Psoas muscle (tissue), 8 donors: ENCODE results near the gene NR2C2AP. TPM values are rescaled to one million over a fixed set of nuclear protein-coding genes. Genes with fewer than 3 reads are reported as not detected.

Experiments used
- ATAC-seq, 4 donors: fragments of 200-7000 bp; cut with Tn5 transposase; one replicate each; pipeline ENCODE4 v1.9.1; 2020; ENCODE audit warnings: moderate library complexity in 3 of 4, mild to moderate bottlenecking in 2 of 4
- DNase-seq, 2 donors: peaks; one replicate each; pipeline ENCODE4 v3.0.0-alpha.2; 2020
- H3K27ac ChIP-seq: fragments of 200-600 bp; one replicate; pipeline ENCODE4 v1.8.0; 2022
- H3K27me3 ChIP-seq, 3 donors: fragments of 200-600 bp in 1 of 3; one replicate each; pipeline versions ENCODE4 v1.6.1 to v1.8.0; 2013 to 2022; ENCODE audit warnings: low read length in 2 of 3, mild to moderate bottlenecking in 2 of 3, moderate library complexity in 1 of 3; ENCODE audit not compliant: insufficient read depth in 3 of 3
- H3K36me3 ChIP-seq, 2 donors: fragments of 200-600 bp in 1 of 2; one replicate each; pipeline versions ENCODE4 v1.6.1 to v1.8.0; 2013 to 2022; ENCODE audit warnings: low read depth in 1 of 2, mild to moderate bottlenecking in 1 of 2, moderate library complexity in 1 of 2; ENCODE audit not compliant: insufficient read depth in 1 of 2
- H3K4me1 ChIP-seq: fragments of 200-600 bp; one replicate; pipeline ENCODE4 v1.8.0; 2022
- H3K4me3 ChIP-seq: fragments of 200-600 bp; one replicate; pipeline ENCODE4 v1.8.0; 2022; ENCODE audit warnings: mild to moderate bottlenecking
- H3K9me3 ChIP-seq: fragments of 200-600 bp; one replicate; pipeline ENCODE4 v1.8.0; 2022
- WGBS, 3 donors: extraction: QIAGEN DNeasy Blood & Tissue Kit; methylation state at CpG; one replicate each; pipeline versions ENCODE4 v1.1.6 to v1.1.7; 2013; 5-methylcytosine and 5-hydroxymethylcytosine counted together
- intact Hi-C, 2 donors: fragments of 100-400 bp; cut with DNase I; formaldehyde crosslinking; loops; one replicate each; pipeline versions ENCODE4 v1.11.0 to v1.14.2; 2022
- polyA plus RNA-seq, 3 donors: library from polyadenylated mRNA; stranded (reverse); fragments of 200-250 nt; gene quantifications; one replicate each; pipeline ENCODE4 v1.2.3, GENCODE V29; 2013
- total RNA-seq, 4 donors: library from RNA; stranded (reverse); fragmentation: NEBNext Ultra II Directional in 2 of 4; extraction: Animal tissue kit (Norgen Biotek cat#: 25700) in 2 of 4; gene quantifications; one replicate each; pipeline versions ENCODE4 v1.2.1 to v1.2.4, GENCODE V29; 2021 to 2023
- TF ChIP-seq, protein P1 (sequence below): fragments of 200-600 bp; IDR thresholded peaks from one replicate; pipeline ENCODE4 v1.8.0; 2022; ENCODE audit warnings: antibody characterized with exemption
- donor health status: healthy with polysubstance abuse.
- donor health status: DM: no; HTN: no; CAD: no; lungs with moderate emphysema.
- donor health status: Bipolar disorder and iron deficiency.
- donor health status: healthy.
- donor health status: DM: yes; HTN: yes; CAD: no.
- donor health status: DM: no; HTN: no; CAD: no.
- donor health status: DM: no; HTN: no; CAD: no.
- donor health status: DM: yes; HTN: yes; CAD: no.

Gene NR2C2AP
- total and polyA plus RNA-seq, 7 donors: 7.5 to 44.4 (median 15.8) TPM

- no peak overlapping the region for H3K27ac ChIP-seq
Observed at GRCh38 chr19:19230999-19231398, 27.8 kb upstream of the NR2C2AP start.

GRCh38 chr19:19229701-19230100, 26.5 kb upstream of the NR2C2AP start:
- intact Hi-C loops: no loop called here
- H3K27me3 ChIP-seq: peaks cover 0 to 54% (median 21%) of the 10 kb centered on the region in 3 donors
- DNase-seq (no peak), ATAC-seq (no peak)
- no peaks in the 10 kb centered on the region for H3K36me3 ChIP-seq
- H3K27ac ChIP-seq: no peak overlapping the region
- no peak overlapping the region for H3K4me3 ChIP-seq
- 74 to 82% (median 80%) methylated on average over 3 of the region's 3 CpGs for WGBS, 3 donors
- H3K9me3 ChIP-seq: peaks cover 13% of the 10 kb centered on the region
- no peaks in the 10 kb centered on the region for H3K4me1 ChIP-seq
- TF ChIP-seq, protein P1, sequence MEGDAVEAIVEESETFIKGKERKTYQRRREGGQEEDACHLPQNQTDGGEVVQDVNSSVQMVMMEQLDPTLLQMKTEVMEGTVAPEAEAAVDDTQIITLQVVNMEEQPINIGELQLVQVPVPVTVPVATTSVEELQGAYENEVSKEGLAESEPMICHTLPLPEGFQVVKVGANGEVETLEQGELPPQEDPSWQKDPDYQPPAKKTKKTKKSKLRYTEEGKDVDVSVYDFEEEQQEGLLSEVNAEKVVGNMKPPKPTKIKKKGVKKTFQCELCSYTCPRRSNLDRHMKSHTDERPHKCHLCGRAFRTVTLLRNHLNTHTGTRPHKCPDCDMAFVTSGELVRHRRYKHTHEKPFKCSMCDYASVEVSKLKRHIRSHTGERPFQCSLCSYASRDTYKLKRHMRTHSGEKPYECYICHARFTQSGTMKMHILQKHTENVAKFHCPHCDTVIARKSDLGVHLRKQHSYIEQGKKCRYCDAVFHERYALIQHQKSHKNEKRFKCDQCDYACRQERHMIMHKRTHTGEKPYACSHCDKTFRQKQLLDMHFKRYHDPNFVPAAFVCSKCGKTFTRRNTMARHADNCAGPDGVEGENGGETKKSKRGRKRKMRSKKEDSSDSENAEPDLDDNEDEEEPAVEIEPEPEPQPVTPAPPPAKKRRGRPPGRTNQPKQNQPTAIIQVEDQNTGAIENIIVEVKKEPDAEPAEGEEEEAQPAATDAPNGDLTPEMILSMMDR: no peak

More at GRCh38 chr19:19230999-19231398, 27.8 kb upstream of the NR2C2AP start:
- intact Hi-C loops: no loop called here
- ATAC-seq (no peak), DNase-seq (no peak)
- Histone ChIP-seq H3K27me3 (peaks cover 0 to 41% (median 16%) of the 10 kb centered on the region in 3 donors), H3K36me3 (no peaks in the 10 kb centered on the region), H3K9me3 (peaks cover 19% of the 10 kb centered on the region), H3K4me3 (no peak overlapping the region), H3K4me1 (no peaks in the 10 kb centered on the region)
- TF ChIP-seq, protein P1: no peak
- WGBS, 3 donors: 75 to 88% (median 77%) methylated on average over 9 of the region's 9 CpGs

- Histone ChIP-seq H3K4me1 (no peaks in the 10 kb centered on the region), H3K4me3 (no peak overlapping the region), H3K9me3 (no peaks in the 10 kb centered on the region), H3K27me3 (peaks cover 0 to 56% (median 21%) of the 10 kb centered on the region in 3 donors), H3K36me3 (no peaks in the 10 kb centered on the region), H3K27ac (no peak overlapping the region)
- 80 to 88% (median 81%) methylated on average over 3 to 4 of the region's 4 CpGs for WGBS, 3 donors
- DNase-seq: no peak
- intact Hi-C loops: no loop called here
- ATAC-seq: no peak
- TF ChIP-seq, protein P1: no peak
Observed at GRCh38 chr19:19227217-19227616, 24.0 kb upstream of the NR2C2AP start.

DNA sequence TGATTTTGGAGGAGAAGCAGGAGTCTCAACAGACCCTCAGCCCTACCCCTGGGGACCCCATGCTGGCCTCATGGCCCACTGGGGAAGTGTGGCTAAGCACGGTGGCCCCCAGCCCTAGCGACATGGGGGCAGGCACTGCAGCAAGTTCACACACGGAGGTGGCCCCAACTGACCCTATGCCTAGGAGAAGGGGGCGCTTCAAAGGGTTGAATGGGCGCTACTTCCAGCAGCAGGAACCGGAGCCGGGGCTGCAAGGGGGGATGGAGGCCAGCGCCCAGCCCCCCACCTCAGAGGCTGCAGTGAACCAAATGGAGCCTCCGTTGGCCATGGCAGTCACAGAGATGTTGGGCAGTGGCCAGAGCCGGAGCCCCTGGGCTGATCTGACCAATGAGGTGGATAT, 23.4 kb upstream of the NR2C2AP start:
- Histone ChIP-seq H3K4me1 (no peaks in the 10 kb centered on the region), H3K27ac (no peak overlapping the region), H3K36me3 (no peaks in the 10 kb centered on the region), H3K27me3 (peaks cover 0 to 52% (median 21%) of the 10 kb centered on the region in 3 donors), H3K9me3 (no peaks in the 10 kb centered on the region), H3K4me3 (no peak overlapping the region)
- DNase-seq: no peak
- 41 to 45% (median 42%) methylated on average over 10 of the region's 10 CpGs for WGBS, 3 donors
- ATAC-seq: no peak
- TF ChIP-seq, protein P1: no peak
- intact Hi-C loops: no loop called here

DNA sequence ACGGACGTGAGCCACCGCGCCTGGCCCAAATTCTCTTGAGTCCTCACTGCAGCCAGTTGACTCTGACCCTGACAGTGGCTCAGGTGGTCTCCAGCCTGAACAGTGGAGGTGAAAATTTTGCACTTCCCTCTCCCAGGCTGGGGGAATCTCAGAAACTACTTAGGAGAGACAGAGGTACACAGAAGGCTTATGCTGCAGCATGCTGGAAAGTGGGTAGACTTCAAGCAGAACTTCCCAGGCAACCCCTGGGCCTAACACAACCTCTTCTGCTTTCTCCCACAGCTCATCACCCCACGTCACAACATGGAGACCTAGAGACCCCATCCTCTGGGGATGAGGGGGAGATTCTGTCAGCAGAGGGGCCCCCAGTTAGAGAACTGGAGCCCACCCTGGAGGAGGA, 23.0 kb upstream of the NR2C2AP start:
- intact Hi-C loops: no loop called here
- peaks cover 0 to 52% (median 21%) of the 10 kb centered on the region in 3 donors for H3K27me3 ChIP-seq
- no peaks in the 10 kb centered on the region for H3K4me1 ChIP-seq
- H3K4me3 ChIP-seq: no peak overlapping the region
- no peaks in the 10 kb centered on the region for H3K36me3 ChIP-seq
- TF ChIP-seq, protein P1: no peak
- 65 to 75% (median 68%) methylated on average over 5 of the region's 5 CpGs for WGBS, 3 donors
- ATAC-seq: no peak
- no peaks in the 10 kb centered on the region for H3K9me3 ChIP-seq
- no peak for DNase-seq
- no peak overlapping the region for H3K27ac ChIP-seq
